ENCODE measurements around the gene PLEKHH2. TPM values are rescaled to one million over a fixed set of nuclear protein-coding genes. Genes with fewer than 3 reads are reported as not detected.

The PLEKHH2 gene
- polyA plus RNA-seq, 1 of the 3 experiments (the other 2 are of a cell fraction), result 1.9 TPM

GRCh38 chr2:43657241-43657640 lies 20.2 kb downstream of the PLEKHH2 start:
- TF ChIP-seq MEF2A (IDR thresholded peaks at IDR 0.05; ENCODE audit: borderline replicate concordance, low read depth) (no peak), EZH2phosphoT487 (IDR thresholded peaks at IDR 0.05; ENCODE audit: borderline replicate concordance, low read depth) (no peak), GABPA (IDR thresholded peaks at IDR 0.05; ENCODE audit: low read depth) (no peak), SIN3A (IDR thresholded peaks at IDR 0.05; ENCODE audit: borderline replicate concordance, low read depth, low read length) (no peak), REST (IDR thresholded peaks at IDR 0.05; ENCODE audit: low read depth, low read length) (peak; percentile 57; the same call in 1 of the 2 replicates), ZBTB33 (IDR thresholded peaks at IDR 0.05; ENCODE audit: borderline replicate concordance, low read depth) (no peak)
- no peaks in the 10 kb centered on the region for H3K27me3 ChIP-seq (ENCODE audit: insufficient read depth)
- WGBS (ENCODE audit: low lambda C conversion rate), result 82% methylated on average over 3 of the region's 3 CpGs

GRCh38 chr2:43675646-43676321 lies 38.7 kb downstream of the PLEKHH2 start:
- ChIA-PET POLR2A (interaction anchor here (0.5 to 1.3 kb wide), 3 partner anchors 10 to 397 kb away, joined by 3 read pairs; partner anchors contain the start of gene THADA), CTCF (interaction anchor here (0.7 to 1.1 kb wide), 2 partner anchors 18 to 99 kb away, joined by 3 read pairs; no protein-coding TSS in a partner anchor)
- H3K36me3 ChIP-seq (replicated peaks in 1 of 2; ENCODE audit: control insufficient read depth in 1 of 2, insufficient read depth in 2 of 2, low read length in 1 of 2), result no peaks in the 10 kb centered on the region
- WGBS (ENCODE audit: low lambda C conversion rate), result 75% methylated on average over 14 of the region's 14 CpGs
- TF ChIP-seq, protein P1, sequence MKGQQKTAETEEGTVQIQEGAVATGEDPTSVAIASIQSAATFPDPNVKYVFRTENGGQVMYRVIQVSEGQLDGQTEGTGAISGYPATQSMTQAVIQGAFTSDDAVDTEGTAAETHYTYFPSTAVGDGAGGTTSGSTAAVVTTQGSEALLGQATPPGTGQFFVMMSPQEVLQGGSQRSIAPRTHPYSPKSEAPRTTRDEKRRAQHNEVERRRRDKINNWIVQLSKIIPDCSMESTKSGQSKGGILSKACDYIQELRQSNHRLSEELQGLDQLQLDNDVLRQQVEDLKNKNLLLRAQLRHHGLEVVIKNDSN (IDR thresholded peaks at IDR 0.05; ENCODE audit: borderline replicate concordance, low read depth), result no peak
- TF ChIP-seq IRF3 (IDR thresholded peaks at IDR 0.05; ENCODE audit: low read depth, low read length) (no peak), TCF12 (IDR thresholded peaks at IDR 0.05) (no peak), RCOR1 (IDR thresholded peaks at IDR 0.05; ENCODE audit: low read length) (no peak), RXRA (IDR thresholded peaks at IDR 0.05; ENCODE audit: borderline replicate concordance, low read depth) (no peak)
- no peaks in the 10 kb centered on the region for H3K9me2 ChIP-seq
- no peaks in the 10 kb centered on the region; a peak in 2 of 4 replicates for H3K4me1 ChIP-seq (ENCODE audit: control insufficient read depth in 1 of 2, insufficient read depth in 2 of 2, low read depth in 1 of 2, low read length in 1 of 2)
- H3K4me3 ChIP-seq (ENCODE audit: low read depth in 2 of 2, low read length in 1 of 2), result peak overlapping the region; percentile 57
- DNase-seq, result peak; percentile 19
- H3K79me2 ChIP-seq (ENCODE audit: insufficient read depth), result no peaks in the 10 kb centered on the region
- peak overlapping the region; percentile 70 for H3K4me2 ChIP-seq
- H4K20me1 ChIP-seq (ENCODE audit: insufficient read depth), result no peaks in the 10 kb centered on the region
- peak overlapping the region; percentile 45 for H3K9ac ChIP-seq
- H3K9me3 ChIP-seq, result no peaks in the 10 kb centered on the region
- H2AFZ ChIP-seq (ENCODE audit: low read depth), result peak overlapping the region; percentile 91; the same call in 1 of the 2 replicates
- H3F3A ChIP-seq (replicated peaks; ENCODE audit: insufficient read depth), result peaks cover 8% of the 10 kb centered on the region
- no peaks in the 10 kb centered on the region for H3K27me3 ChIP-seq (ENCODE audit: insufficient read depth)
- H3K27ac ChIP-seq (ENCODE audit: low read depth in 2 of 2, low read length in 1 of 2), result peak overlapping the region in 1 of 2 experiments; percentile 20; a peak in 2 of 4 replicates

More at GRCh38 chr2:43657241-43657640, 20.2 kb downstream of the PLEKHH2 start:
- no peak overlapping the region for H3K9ac ChIP-seq
- no peaks in the 10 kb centered on the region for H3K36me3 ChIP-seq (replicated peaks in 1 of 2; ENCODE audit: control insufficient read depth in 1 of 2, insufficient read depth in 2 of 2, low read length in 1 of 2)
- ChIA-PET CTCF (interaction anchor here (1.2 to 1.3 kb wide), 2 partner anchors 13 to 15 kb away, joined by 3 to 4 read pairs; no protein-coding TSS in a partner anchor), POLR2A (no interaction called here)
- DNase-seq, result no peak
- no peaks in the 10 kb centered on the region for H3K9me3 ChIP-seq
- no peaks in the 10 kb centered on the region for H3K79me2 ChIP-seq (ENCODE audit: insufficient read depth)
- no peaks in the 10 kb centered on the region for H3F3A ChIP-seq (replicated peaks; ENCODE audit: insufficient read depth)
- no peaks in the 10 kb centered on the region for H4K20me1 ChIP-seq (ENCODE audit: insufficient read depth)
- no peaks in the 10 kb centered on the region for H3K4me1 ChIP-seq (ENCODE audit: control insufficient read depth in 1 of 2, insufficient read depth in 2 of 2, low read depth in 1 of 2, low read length in 1 of 2)
- H3K9me2 ChIP-seq, result no peaks in the 10 kb centered on the region
- no peak overlapping the region for H3K4me2 ChIP-seq
- H3K27ac ChIP-seq (ENCODE audit: low read depth in 2 of 2, low read length in 1 of 2), result no peak overlapping the region
- H2AFZ ChIP-seq (ENCODE audit: low read depth), result no peak overlapping the region
- H3K4me3 ChIP-seq (ENCODE audit: low read depth in 2 of 2, low read length in 1 of 2), result no peak overlapping the region
